ENCODE results near the gene LCLAT1.
A peak's percentile ranks its signal among the peaks of the same experiment; 100 is the strongest.

The LCLAT1 gene

GRCh38 chr2:30448308-30448707, 1.3 kb downstream of the LCLAT1 start:
- peaks cover 56% of the 10 kb centered on the region for H3K79me2 ChIP-seq (ENCODE audit: insufficient read depth, low read length)
- H3K27me3 ChIP-seq (ENCODE audit: insufficient read depth, low read length, poor library complexity, severe bottlenecking) = no peaks in the 10 kb centered on the region
- no peak overlapping the region for H2AFZ ChIP-seq (ENCODE audit: low read length)
- no peaks in the 10 kb centered on the region for H3K9me2 ChIP-seq (replicated peaks; ENCODE audit: low read depth, low read length)
- H3K36me3 ChIP-seq (ENCODE audit: insufficient read depth, low read length) = no peaks in the 10 kb centered on the region
- H3K4me3 ChIP-seq (ENCODE audit: low read length, poor library complexity, severe bottlenecking) = peak overlapping the region; percentile 87
- H3K9me3 ChIP-seq (ENCODE audit: insufficient read depth, low read depth, low read length) = no peaks in the 10 kb centered on the region
- no peak for TF ChIP-seq EZH2phosphoT487 (IDR thresholded peaks at IDR 0.05; ENCODE audit: borderline replicate concordance)
- no peak for TF ChIP-seq CTCF (conservative IDR thresholded peaks at IDR 0.05; ENCODE audit: low read length)
- peak overlapping the region; percentile 94 for H3K4me2 ChIP-seq (ENCODE audit: low read depth, low read length, poor library complexity, severe bottlenecking)
- peaks cover 44% of the 10 kb centered on the region for H3K4me1 ChIP-seq (ENCODE audit: insufficient read depth, low read length, poor library complexity, severe bottlenecking)
- peak overlapping the region; percentile 80 for H3K9ac ChIP-seq (ENCODE audit: low read depth, low read length, poor library complexity, severe bottlenecking)
- H3F3A ChIP-seq (ENCODE audit: low read depth) = no peaks in the 10 kb centered on the region
- H4K20me1 ChIP-seq (ENCODE audit: insufficient read depth, low read length, poor library complexity, severe bottlenecking) = peaks cover 18% of the 10 kb centered on the region

- Histone ChIP-seq H3K9me2 (replicated peaks; ENCODE audit: low read depth, low read length) (no peaks in the 10 kb centered on the region), H3F3A (ENCODE audit: low read depth) (no peaks in the 10 kb centered on the region), H3K4me3 (ENCODE audit: low read length, poor library complexity, severe bottlenecking) (peak overlapping the region; percentile 87), H3K79me2 (ENCODE audit: insufficient read depth, low read length) (peaks cover 61% of the 10 kb centered on the region), H4K20me1 (ENCODE audit: insufficient read depth, low read length, poor library complexity, severe bottlenecking) (peaks cover 19% of the 10 kb centered on the region), H3K36me3 (ENCODE audit: insufficient read depth, low read length) (no peaks in the 10 kb centered on the region), H3K4me1 (ENCODE audit: insufficient read depth, low read length, poor library complexity, severe bottlenecking) (peaks cover 44% of the 10 kb centered on the region), H3K27me3 (ENCODE audit: insufficient read depth, low read length, poor library complexity, severe bottlenecking) (no peaks in the 10 kb centered on the region), H3K9me3 (ENCODE audit: insufficient read depth, low read depth, low read length) (no peaks in the 10 kb centered on the region), H2AFZ (ENCODE audit: low read length) (no peak overlapping the region), H3K4me2 (ENCODE audit: low read depth, low read length, poor library complexity, severe bottlenecking) (peak overlapping the region; percentile 94), H3K9ac (ENCODE audit: low read depth, low read length, poor library complexity, severe bottlenecking) (no peak overlapping the region)
- no peak for TF ChIP-seq EZH2phosphoT487 (IDR thresholded peaks at IDR 0.05; ENCODE audit: borderline replicate concordance)
- TF ChIP-seq CTCF (conservative IDR thresholded peaks at IDR 0.05; ENCODE audit: low read length) = no peak
These were observed 1.8 kb downstream of the LCLAT1 start for GRCh38 chr2:30448866-30449265.

GRCh38 chr2:30450025-30450424, 3.0 kb downstream of the LCLAT1 start:
- H3F3A ChIP-seq (ENCODE audit: low read depth) = no peaks in the 10 kb centered on the region
- peaks cover 19% of the 10 kb centered on the region for H4K20me1 ChIP-seq (ENCODE audit: insufficient read depth, low read length, poor library complexity, severe bottlenecking)
- H3K9me3 ChIP-seq (ENCODE audit: insufficient read depth, low read depth, low read length) = no peaks in the 10 kb centered on the region
- H3K9me2 ChIP-seq (replicated peaks; ENCODE audit: low read depth, low read length) = no peaks in the 10 kb centered on the region
- peak overlapping the region; percentile 61 for H3K4me2 ChIP-seq (ENCODE audit: low read depth, low read length, poor library complexity, severe bottlenecking)
- H3K9ac ChIP-seq (ENCODE audit: low read depth, low read length, poor library complexity, severe bottlenecking) = no peak overlapping the region
- peaks cover 71% of the 10 kb centered on the region for H3K79me2 ChIP-seq (ENCODE audit: insufficient read depth, low read length)
- TF ChIP-seq CTCF (conservative IDR thresholded peaks at IDR 0.05; ENCODE audit: low read length) = no peak
- TF ChIP-seq EZH2phosphoT487 (IDR thresholded peaks at IDR 0.05; ENCODE audit: borderline replicate concordance) = no peak
- peaks cover 44% of the 10 kb centered on the region for H3K4me1 ChIP-seq (ENCODE audit: insufficient read depth, low read length, poor library complexity, severe bottlenecking)
- H3K36me3 ChIP-seq (ENCODE audit: insufficient read depth, low read length) = no peaks in the 10 kb centered on the region
- H2AFZ ChIP-seq (ENCODE audit: low read length) = no peak overlapping the region
- H3K4me3 ChIP-seq (ENCODE audit: low read length, poor library complexity, severe bottlenecking) = peak overlapping the region; percentile 31
- H3K27me3 ChIP-seq (ENCODE audit: insufficient read depth, low read length, poor library complexity, severe bottlenecking) = no peaks in the 10 kb centered on the region

All from Loucy (cell line).